Suppressor macrophage treated with lipopolysaccharide for 1 hour (primary cell): ENCODE results near the gene LYZL1.
"Not testable (repeated sequence)": the region's sequence is repeated elsewhere in the genome, so short reads cannot be mapped to it uniquely, and the experiment has no call there.

Experiments
- DNase-seq, 3 donors: peaks; one replicate each; pipeline ENCODE4 v3.0.0-alpha.2; 2020 to 2022

LYZL1 gene

DNA sequence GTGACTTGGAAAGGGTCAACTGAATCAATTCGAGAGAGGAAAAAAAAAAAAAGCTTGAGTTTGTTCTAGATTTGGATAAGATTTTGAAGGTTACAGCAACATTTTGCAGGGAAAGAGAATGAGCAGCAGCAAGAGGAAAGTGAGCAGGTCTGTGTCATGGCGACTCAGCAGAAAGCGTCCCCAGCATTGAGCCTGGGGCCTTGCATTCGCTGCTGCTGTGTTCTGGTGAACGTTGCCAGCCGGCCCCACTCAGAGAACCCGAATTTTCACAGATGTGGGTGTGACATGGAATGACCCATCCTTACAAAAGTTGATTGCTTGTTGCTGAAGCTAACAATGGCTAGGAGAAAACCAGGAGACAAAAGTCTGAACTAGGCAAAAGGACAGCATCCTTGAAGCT is 21.6 kb downstream of the LYZL1 start:
- not testable (repeated sequence) for DNase-seq

DNA sequence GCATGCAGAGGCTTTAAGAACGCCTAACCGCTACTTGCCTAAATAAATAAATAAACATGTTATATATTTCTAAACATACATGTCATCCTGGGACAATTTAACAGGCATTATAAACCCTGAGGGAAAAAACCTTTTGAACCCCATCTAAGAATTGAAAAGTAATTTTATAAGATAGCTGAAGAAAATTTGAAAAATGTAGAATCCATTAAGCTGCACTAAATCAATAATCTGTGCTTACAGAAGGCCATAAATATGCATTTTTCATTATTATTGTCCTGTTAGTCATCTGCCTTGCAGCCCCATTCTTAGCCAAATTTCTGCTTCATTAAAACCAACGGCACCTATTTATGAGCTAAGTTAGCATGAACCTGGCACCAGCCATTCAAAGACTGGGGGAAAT is 24.2 kb downstream of the LYZL1 start:
- DNase-seq: no peak

DNA sequence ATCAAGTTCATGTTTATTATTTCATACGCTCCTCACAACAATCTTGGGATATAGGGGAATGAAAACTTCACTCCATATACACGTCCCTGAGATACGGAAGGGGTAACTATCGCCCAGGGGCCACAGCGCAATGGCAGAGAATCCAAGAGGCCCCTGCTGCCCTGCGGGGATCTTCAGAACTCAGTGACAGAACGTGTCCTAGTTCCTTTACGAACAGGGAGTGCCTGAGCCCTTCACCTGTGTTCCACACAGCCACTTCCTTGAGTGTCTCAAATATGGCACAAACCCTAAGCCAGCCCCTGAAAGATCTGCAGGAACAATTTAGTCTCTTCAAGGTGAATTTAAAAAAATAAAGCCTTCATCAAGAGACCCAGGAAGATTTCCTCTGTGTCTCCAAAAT is 25.9 kb downstream of the LYZL1 start:
- no peak for DNase-seq

DNA sequence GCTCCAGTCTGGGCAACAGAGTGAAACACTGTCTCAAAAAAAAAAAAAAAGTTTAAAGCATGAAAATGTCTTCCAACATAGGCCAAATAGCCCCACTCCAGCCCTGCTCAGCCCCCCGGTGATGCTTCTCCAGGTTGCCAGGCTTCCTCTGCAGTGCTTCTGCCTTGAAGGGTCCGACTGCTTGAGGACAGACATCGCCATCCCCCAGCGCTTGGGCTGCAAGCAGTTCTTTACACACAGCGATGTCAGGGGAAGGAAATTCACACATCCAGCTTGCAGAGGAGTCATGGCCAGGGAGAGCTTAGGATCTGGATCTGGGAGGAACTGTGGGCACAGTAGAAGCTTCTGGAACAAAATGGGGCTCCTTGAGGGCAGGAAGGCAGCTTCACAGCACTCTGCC is 26.9 kb downstream of the LYZL1 start:
- DNase-seq: no peak

DNA sequence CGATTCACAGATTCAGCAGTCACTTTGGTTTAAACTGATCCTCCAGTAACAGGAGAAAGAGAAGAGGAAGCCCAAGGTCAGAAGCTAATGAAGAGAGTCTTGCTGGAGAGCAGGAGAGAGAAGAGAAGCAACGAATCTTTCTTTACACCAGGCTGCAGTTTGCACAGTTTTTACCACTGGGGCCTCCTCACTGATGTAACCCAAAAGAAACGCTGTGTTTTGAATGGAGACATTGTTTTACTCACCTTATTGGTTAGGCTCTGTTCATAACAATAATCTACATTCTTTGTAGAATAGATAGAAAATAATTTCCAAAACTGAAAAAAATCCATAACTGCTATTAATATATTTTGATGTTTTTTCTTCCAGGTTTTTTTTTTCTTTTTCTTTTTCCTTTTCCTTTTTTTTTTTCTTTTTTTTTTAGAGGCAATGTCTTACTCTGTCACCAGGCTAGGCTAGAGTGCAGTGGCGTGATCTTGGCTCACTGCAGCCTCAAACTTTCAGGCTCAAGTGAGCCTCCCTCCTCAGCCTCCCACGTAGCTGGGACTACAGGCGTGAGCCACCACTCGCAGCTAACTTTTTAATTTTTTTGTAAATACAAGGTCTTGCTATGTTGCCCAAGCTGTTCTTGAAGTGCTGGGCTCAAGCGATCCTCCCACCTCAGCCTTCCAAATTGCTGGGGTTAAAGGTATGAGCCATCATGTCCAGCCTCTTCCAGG is 27.6 kb downstream of the LYZL1 start:
- no peak for DNase-seq

DNA sequence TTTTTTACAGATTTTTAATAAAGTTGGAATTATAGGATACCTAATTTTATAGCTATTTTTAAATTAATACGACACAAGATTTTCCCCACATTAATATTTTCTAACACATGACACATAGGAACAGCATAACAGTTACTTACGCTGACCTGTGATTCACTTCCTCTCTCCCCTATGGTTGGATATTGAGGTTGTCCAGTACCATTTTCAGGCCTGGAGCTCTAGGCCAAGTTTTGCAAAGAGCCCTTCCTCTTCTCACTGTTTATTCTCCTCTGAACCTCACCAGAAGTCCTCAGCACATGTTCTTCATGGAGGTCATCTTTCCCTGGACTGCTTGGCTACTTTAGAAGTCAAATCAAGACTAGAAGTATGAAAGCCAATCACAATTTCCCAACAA is 28.2 kb downstream of the LYZL1 start:
- DNase-seq: no peak

DNA sequence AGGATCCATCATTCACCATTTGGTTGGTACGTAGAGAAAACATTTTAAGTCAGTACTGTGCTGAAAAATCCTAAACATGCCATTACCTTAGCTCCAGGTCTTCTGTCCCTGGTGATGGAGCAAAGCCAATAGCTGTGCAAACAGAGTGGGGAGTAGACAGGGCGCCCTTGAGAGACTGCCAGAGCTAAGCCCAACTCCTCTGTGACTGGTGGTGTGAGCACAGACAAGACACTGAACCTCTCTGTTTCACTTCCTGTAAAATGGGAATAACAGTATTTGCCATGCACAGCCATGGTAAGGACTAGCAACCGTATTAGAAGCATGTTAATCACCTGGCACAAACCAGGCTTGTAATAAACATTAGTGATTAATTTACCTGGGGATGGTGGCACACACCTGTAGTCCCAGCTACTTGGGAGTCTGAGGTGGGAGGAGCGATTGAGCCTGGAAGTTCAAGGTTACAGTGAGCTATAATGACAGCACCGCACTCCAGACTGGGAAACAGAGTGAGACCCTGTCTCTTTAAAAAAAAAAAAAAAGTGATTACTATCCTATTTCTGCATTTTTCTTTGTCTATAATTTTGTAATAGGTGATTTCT is 28.7 kb downstream of the LYZL1 start:
- DNase-seq: no peak

DNA sequence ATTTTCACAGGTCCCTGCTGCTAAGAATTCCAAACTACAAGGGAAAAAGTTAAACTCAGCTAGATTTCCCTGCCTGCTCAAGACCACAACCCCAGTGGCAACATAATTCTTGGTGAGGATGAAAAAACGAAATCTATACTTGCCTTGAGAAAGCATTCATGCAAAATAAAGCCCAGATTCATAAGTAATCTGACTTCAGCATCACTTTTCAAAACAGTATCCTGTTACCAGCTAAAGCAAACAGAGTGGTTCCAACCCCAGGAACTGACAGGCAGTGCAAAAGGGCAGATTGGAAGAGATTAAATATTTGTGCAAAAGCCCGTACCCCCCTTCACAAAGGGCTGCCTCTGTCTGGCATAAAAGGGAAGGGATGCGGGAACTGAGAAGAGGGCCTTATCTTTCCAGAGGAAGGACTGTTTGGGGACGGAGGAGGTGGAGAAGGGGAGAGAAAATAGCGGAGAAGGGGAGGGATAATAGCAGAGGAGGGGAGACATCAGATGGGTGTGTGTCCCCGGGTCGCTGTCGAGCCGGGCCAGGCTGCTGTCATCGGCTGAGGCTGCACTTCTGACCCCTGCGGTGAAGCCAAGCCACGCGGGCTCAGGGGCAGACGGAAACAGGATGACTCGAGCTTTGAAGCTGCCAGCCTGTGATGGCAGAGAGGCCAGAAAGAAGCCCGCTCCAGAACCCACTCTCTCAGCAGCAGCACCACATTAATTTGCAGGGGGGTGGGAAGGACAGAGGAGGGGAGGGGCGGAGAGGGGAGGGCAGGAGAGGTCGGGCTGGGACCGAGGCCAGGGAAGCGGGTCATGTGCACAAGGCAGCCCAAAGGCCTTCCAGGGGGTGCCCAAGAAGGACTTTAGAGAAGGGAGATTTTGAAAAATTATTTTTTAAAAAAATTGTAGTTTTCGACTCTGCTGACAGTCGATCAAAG is 29.5 kb downstream of the LYZL1 start:
- DNase-seq: peak in 1 of 3 donors; percentile 44

DNA sequence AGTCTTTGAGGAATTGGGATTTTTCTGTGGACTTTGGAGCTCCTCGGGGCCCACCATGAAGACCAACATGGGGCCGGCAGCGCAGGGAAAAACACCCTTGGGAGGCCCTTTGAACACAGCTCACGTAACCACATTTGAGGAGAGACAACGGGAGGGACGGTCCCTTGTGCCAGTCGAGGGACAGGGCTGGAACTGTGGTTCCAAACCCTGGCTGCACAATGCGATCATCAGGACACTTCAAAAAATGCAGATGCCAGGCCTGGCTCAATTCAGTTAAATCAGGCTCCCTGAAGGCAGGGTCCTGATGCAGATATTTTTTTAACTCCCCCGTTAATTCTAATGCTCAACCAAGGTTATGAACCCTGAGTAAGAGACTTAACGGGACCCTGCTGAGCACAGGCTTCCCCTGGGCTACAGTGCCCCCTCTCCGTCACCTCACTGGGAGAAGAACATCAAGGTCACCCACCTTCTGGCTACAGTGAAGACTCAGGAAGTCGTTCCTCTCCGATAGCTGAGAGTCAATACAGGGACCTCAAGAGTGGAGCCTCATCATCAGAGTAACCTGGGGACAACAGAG is 30.4 kb downstream of the LYZL1 start:
- no peak for DNase-seq

DNA sequence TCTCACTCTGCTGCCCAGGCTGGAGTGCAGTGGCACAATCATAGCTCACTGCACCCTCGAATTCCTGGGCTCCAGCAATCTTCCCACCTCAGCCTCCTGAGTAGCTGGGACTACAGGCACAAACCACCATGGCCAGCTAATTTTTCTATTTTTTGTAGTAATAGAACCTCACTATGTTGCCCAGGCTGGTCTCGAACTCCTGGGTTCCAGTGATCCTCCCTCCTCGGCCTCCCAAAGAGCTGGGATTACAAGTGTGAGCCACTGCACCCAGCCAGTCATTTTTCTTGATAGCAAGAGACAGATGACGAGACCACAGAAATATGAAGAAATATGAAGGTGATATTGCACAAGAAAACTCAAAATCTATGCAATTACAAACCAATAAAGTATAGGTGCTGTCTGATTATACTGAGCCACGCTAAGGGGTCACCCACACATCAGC is 31.8 kb downstream of the LYZL1 start:
- DNase-seq: peak in 1 of 3 donors; percentile 13

DNA sequence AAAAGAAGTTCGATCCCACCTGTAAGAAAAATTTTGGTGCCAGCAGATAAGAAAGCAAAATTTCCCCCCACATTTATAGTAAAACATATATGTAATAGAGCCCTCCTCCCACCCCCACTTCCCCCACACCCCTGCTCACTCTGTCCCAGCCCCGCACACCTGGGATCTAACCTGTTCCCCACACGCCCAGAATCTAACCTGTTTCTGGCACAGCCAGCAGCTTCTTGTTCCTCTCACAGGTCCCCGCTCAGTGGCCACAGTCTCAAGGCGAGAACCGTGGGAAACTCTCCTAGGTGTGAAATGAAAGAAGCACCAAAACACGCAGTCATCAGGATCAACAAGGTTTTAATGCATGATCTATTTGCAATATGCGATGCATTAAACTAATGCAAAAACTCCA is 32.8 kb downstream of the LYZL1 start:
- DNase-seq: no peak

DNA sequence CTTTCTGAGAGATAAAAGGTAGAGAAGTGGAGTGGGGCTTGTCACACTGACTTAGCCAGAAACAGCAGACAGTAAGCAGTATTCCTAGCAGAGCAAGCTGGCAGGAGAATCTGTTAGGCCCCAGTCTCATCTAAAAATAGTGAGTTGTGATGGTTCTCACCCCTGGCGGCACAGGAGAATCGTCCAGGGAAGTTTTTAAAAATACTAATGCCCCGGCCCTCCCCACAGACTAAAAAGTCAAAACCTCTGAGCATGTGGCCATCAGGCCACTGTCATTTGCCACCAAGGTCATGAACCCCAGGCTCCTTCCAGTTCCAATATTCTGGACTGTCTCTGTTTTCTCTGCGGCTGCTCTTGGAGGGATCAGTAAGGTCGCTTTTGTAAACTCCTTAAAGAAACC is 34.0 kb downstream of the LYZL1 start:
- DNase-seq: no peak

DNA sequence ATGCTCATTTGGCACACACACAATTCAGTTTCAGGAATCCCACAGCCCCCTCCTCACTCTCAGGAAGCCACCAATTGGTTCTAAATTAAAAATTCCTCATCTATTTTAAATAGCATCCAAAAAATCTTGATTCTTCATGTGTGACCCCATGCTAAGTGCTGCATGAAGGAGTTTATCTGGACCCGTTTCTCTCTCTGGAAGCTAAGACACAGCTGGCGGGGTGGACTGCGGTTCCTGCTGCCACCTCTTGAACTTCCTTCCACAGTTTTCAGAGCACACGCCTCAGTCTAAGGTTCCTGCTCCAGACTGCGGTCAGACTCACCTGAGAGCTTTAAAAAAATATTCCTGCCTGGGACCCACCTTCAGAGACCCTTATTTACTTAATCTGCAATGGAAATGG is 34.5 kb downstream of the LYZL1 start:
- DNase-seq: no peak

DNA sequence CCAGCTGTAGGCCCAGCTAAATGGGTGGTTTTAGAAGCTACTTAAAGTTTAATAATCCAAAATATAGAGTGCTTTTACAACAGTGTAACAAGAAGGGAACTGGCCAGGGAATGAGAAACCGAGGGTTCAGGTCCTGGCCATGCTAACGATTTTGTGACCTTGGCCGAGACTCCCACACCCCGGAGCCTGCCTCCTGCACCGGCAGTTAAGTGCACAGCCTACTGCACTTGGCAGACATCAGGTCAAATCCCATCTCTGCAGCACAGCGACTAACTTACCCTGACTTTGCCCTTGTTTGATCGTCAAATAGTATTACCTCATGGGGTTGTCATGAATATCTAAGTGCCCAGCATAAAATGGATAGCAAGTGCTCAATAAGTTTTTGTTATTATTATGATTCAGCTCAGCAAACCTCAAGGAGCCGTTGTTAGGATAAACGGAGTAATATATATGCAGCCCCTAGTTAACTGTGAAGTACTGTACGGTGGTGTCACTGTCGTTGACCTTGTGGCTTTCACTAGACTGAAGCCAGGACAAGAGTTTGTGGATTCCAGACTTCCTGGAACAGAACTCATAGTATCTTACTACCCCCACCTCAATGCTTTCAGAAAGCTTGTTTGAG is 35.5 kb downstream of the LYZL1 start:
- DNase-seq: no peak

DNA sequence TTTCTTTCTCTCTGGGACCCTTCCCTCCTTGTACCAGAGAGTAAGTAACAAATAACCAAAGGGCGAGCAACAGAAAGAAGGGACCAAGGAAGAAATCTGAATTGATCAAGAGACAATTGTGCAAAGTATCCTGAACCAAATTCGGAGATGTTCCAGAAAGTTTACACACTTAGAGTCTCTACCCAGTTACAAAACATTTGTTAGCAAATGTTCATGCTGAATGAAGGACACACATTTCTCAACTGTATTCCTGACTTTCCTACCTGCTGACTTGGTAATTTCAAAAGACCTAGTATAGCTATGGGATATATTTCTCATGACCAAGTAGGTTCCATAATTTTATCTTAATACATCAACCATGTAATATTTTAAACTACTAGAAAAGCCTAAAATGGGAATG is 37.4 kb downstream of the LYZL1 start:
- no peak for DNase-seq

DNA sequence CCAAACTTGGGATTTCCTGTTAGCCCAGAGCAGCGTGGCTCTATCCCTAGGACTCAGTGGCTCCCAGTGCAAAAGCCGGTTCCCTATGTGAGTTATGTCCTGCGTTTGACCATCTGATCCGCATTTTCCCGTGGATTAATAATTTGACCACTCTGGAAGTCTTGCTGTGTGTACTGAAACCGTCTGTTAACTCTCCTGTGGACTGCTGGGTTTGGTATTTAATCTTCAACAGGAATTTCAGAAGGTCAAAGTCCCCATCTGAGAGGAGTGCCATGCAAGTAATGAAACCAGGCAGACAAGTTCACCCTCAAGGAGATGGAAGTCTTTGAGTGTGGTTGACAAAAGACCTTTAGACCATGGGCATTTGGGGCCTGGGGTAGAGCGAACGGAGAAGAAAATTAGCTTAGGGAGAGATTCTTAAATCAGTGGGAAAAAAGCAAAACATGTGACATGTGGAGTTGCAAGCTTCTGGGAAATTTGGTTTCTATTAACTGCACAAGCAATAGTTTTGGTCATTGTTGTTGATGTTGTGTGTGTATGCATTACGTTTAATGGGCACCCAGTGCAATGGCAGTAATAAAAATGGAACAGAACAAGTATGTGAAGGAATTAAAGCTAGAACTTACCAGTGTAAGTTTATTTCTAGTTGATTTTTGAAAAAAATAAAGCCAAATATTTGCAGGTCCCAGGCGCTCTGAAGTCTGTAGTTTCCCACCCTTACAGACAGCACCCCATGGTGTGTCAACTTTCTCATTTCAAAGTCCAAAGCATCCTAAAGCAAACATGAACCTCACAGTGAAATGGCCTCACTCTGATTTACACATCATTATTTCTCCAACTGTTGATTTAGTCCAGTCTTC is 38.2 kb downstream of the LYZL1 start:
- DNase-seq: no peak

DNA sequence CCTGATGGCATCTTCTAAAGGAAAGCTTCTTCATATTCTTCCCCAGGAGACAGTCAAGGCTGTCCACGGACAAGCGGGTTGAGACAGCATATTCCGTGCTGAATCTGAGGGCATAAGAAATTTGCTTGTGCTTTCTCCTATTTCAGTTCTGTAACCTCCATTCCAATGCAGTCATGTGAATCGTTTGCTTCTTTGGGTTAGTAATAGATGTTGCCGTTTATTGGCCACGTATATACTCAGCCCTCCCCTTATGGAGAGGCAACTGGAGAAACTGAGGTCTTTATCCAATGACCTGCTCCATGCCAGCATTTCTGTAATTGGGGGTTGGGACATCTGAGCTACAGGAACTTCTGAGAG is 38.9 kb downstream of the LYZL1 start:
- DNase-seq: no peak

DNA sequence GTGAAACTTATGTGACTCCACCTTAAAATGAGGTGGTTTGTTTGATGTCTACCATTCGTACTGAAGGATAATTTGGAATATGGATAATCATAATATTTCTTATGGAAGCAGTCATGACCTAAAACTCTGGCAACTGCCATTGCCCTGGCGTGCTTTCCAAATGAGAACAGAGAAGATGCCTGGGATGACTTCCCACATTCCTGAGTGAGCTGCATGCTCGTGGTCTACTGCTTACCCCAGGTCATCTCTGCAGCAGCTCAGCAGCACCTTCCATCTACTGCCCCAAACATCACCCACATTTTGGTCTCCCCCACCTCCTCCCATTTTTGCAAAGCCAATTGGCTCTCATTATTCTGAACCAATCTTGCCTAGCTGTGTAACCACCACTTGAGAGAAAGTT is 40.1 kb downstream of the LYZL1 start:
- no peak for DNase-seq

DNA sequence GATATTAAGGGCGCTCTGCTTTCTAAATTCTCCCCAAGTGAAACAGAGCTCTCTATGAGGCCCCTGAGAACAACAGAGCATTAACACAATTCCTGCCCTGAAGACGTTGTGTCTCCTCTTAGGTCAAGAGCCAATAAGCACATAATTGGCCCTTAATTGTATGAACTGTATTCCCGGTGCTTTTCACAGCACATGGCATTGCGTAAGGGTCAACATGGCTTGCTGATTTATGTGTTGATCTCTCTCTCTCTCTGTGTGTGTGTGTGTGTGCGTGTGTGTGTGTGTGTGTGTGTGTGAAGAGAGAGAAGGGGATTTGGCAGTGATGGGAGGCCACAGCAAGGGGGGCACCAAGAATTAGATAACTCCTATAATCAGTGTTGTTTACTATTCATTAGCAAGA is 40.5 kb downstream of the LYZL1 start:
- DNase-seq: no peak

DNA sequence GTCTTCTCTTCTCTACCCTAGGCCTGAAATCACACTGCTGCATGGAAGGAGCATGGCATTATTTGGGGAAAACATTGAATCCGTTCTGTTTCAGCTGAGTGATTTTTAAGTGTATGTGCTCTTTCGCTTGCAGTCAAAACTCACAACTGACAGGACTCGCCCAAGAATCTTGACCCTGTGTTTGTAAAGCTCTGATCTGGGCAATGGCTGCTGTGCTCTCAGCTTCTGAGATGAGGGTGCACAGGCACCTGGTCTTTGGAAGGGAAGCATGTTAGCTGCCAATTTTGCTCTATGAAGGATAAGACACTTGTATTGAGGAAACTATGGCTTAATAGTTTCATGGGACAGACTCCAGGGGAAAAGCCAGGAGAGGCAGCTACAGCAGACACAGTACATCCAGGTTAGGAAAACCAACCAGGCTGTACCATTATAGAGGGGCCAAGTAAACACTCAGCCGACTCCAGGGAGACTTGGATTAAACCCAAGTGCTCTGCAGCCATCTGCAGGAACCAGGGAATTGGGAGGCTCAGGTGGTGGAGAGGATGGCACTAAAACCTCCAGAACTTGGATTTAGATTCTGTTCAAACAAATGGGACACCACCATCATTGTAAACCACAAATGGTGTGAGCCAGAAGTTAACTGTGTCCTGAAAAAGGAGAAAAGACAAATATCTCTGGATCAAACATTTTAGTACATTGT is 43.3 kb downstream of the LYZL1 start:
- DNase-seq: no peak

DNA sequence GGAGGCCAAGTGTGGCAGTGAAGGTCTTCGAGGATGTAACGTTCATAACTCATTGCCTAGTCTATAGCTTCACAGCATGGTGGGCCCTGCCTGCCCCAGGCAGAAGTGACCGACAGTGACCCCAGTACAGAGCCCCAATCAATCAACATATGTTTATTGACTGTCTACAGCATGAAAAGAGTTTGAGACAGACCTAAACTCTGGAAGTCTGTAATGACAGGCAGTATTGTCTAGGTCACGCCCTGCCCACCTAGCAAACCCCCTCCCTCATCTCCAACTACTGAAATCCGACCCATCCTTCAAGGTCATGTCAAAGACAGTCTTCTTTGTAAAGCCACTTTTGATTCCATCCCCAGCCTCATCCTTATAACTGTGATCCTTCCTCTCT is 43.9 kb downstream of the LYZL1 start:
- DNase-seq: no peak
